Activated gamma-delta T cell treated with anti-CD3 and anti-CD28 coated beads, Interleukin-2, amount 50 U/mL, for 16 hours (primary cell): ENCODE data around the gene ZNF385B.
"Not testable (repeated sequence)": the region's sequence is repeated elsewhere in the genome, so short reads cannot be mapped to it uniquely, and the experiment has no call there.

Experiments
- DNase-seq: peaks from one replicate; pipeline ENCODE4 v3.0.0-alpha.2; 2020; ENCODE audit warnings: low read depth

ZNF385B gene

GRCh38 chr2:179677746-179678505 lies 183.5 kb downstream of the ZNF385B start:
- no peak for DNase-seq

GRCh38 chr2:179677077-179677688 lies 184.2 kb downstream of the ZNF385B start:
- DNase-seq, result no peak

- DNase-seq, result no peak
These were observed 186.0 kb downstream of the ZNF385B start for GRCh38 chr2:179675435-179675834.

- DNase-seq, result no peak
These were observed 190.1 kb downstream of the ZNF385B start for GRCh38 chr2:179671043-179671981.

GRCh38 chr2:179669196-179669595 lies 192.2 kb downstream of the ZNF385B start:
- no peak for DNase-seq

- DNase-seq, result no peak
These were observed 196.2 kb downstream of the ZNF385B start for GRCh38 chr2:179664972-179665812.

- DNase-seq, result no peak
These were observed 199.4 kb downstream of the ZNF385B start for GRCh38 chr2:179661986-179662385.

GRCh38 chr2:179657068-179657595 lies 204.3 kb downstream of the ZNF385B start:
- no peak for DNase-seq

GRCh38 chr2:179655627-179656026 lies 205.8 kb downstream of the ZNF385B start:
- no peak for DNase-seq

GRCh38 chr2:179654806-179655205 lies 206.6 kb downstream of the ZNF385B start:
- no peak for DNase-seq

- no peak for DNase-seq
These were observed 209.1 kb downstream of the ZNF385B start for GRCh38 chr2:179652296-179652695.

GRCh38 chr2:179650420-179650819 lies 211.0 kb downstream of the ZNF385B start:
- no peak for DNase-seq

GRCh38 chr2:179646862-179647587 lies 214.4 kb downstream of the ZNF385B start:
- no peak for DNase-seq

- DNase-seq, result no peak
These were observed 215.1 kb downstream of the ZNF385B start for GRCh38 chr2:179646173-179646769.

- DNase-seq, result no peak
These were observed 216.4 kb downstream of the ZNF385B start for GRCh38 chr2:179645047-179645446.

- no peak for DNase-seq
These were observed 218.9 kb downstream of the ZNF385B start for GRCh38 chr2:179642462-179642861.

- DNase-seq, result no peak
These were observed 224.4 kb downstream of the ZNF385B start for GRCh38 chr2:179636995-179637394.

GRCh38 chr2:179636100-179636980 lies 225.1 kb downstream of the ZNF385B start:
- no peak for DNase-seq

- not testable (repeated sequence) for DNase-seq
These were observed 229.5 kb downstream of the ZNF385B start for GRCh38 chr2:179631769-179632385.
